Liver (tissue), 9 donors: ENCODE data around the gene WNT2B. TPM values are rescaled to one million over a fixed set of nuclear protein-coding genes. Genes with fewer than 3 reads are reported as not detected.

Experiments used
- DNase-seq: peaks from one replicate; pipeline ENCODE4 v3.0.0-alpha.2; 2017; ENCODE audit warnings: low spot score
- H3K27ac ChIP-seq, 2 donors: one replicate each; pipeline ENCODE4 v1.7.0; 2013; ENCODE audit warnings: inconsistent platforms in 2 of 2, low read length in 2 of 2, control low read depth in 1 of 2, low read depth in 1 of 2, mild to moderate bottlenecking in 1 of 2
- H3K27me3 ChIP-seq, 4 donors: one replicate each; pipeline versions ENCODE4 v1.6.1 to v1.7.0; 2013; ENCODE audit warnings: low read length in 3 of 4, inconsistent platforms in 1 of 4, mild to moderate bottlenecking in 1 of 4, moderate library complexity in 1 of 4; ENCODE audit not compliant: control insufficient read depth in 4 of 4, insufficient read depth in 4 of 4
- H3K36me3 ChIP-seq, 4 donors: one replicate each; pipeline versions ENCODE4 v1.6.1 to v1.7.0; 2013; ENCODE audit warnings: low read length in 3 of 4, mild to moderate bottlenecking in 3 of 4, low read depth in 1 of 4, moderate library complexity in 1 of 4; ENCODE audit not compliant: control insufficient read depth in 4 of 4, insufficient read depth in 3 of 4
- H3K4me1 ChIP-seq, 4 donors: one replicate each; pipeline versions ENCODE4 v1.6.1 to v1.7.0; 2013; ENCODE audit warnings: low read length in 3 of 4, mild to moderate bottlenecking in 3 of 4, moderate library complexity in 1 of 4; ENCODE audit not compliant: control insufficient read depth in 4 of 4, insufficient read depth in 4 of 4
- H3K4me3 ChIP-seq, 3 donors: one replicate each; pipeline versions ENCODE4 v1.6.1 to v1.7.0; 2013; ENCODE audit warnings: low read length in 3 of 3, control low read depth in 1 of 3, low read depth in 1 of 3, mild to moderate bottlenecking in 1 of 3
- H3K9ac ChIP-seq, 2 donors: one replicate each; pipeline ENCODE4 v1.7.0; 2013; ENCODE audit warnings: low read length in 2 of 2, mild to moderate bottlenecking in 2 of 2, moderate library complexity in 2 of 2, control low read depth in 1 of 2, low read depth in 1 of 2
- H3K9me3 ChIP-seq, 4 donors: one replicate each; pipeline versions ENCODE4 v1.6.1 to v1.7.0; 2013; ENCODE audit warnings: low read length in 3 of 4; ENCODE audit not compliant: control insufficient read depth in 4 of 4
- EGR1 ChIP-seq, 2 donors: IDR thresholded peaks; 2 replicates each; pipeline ENCODE4 v1.6.1; 2016 to 2018; ENCODE audit warnings: antibody characterized with exemption in 2 of 2, low read depth in 2 of 2
- FOXA1 ChIP-seq: IDR thresholded peaks from 2 replicates; pipeline ENCODE4 v1.6.1; 2016; ENCODE audit warnings: antibody characterized with exemption
- FOXA2 ChIP-seq: IDR thresholded peaks from 2 replicates; pipeline ENCODE4 v1.6.1; 2016; ENCODE audit warnings: antibody characterized with exemption
- GABPA ChIP-seq, 2 donors: IDR thresholded peaks in 1 of 2; conservative IDR thresholded peaks in 1 of 2; 2 replicates each; pipeline ENCODE4 v1.6.1; 2016; ENCODE audit warnings: antibody characterized with exemption in 2 of 2, mild to moderate bottlenecking in 1 of 2, moderate library complexity in 1 of 2
- HNF4A ChIP-seq, 2 donors: conservative IDR thresholded peaks; 2 replicates each; pipeline ENCODE4 v1.6.1; 2016; ENCODE audit warnings: antibody characterized with exemption in 2 of 2, mild to moderate bottlenecking in 2 of 2
- HNF4G ChIP-seq: IDR thresholded peaks from 2 replicates; pipeline ENCODE4 v1.6.1; 2016; ENCODE audit warnings: antibody characterized with exemption
- JUND ChIP-seq, 2 donors: IDR thresholded peaks; 2 replicates each; pipeline ENCODE4 v1.6.1; 2016; ENCODE audit warnings: antibody characterized with exemption in 2 of 2
- NR2F2 ChIP-seq: IDR thresholded peaks from 2 replicates; pipeline ENCODE4 v1.6.1; 2016; ENCODE audit warnings: antibody characterized with exemption
- RAD21 ChIP-seq, 2 donors: IDR thresholded peaks; 2 replicates each; pipeline ENCODE4 v1.6.1; 2016; ENCODE audit warnings: antibody characterized with exemption in 2 of 2, mild to moderate bottlenecking in 2 of 2
- RXRA ChIP-seq, 2 donors: IDR thresholded peaks; 2 replicates each; pipeline ENCODE4 v1.6.1; 2017 to 2018; ENCODE audit warnings: antibody characterized with exemption in 2 of 2, mild to moderate bottlenecking in 1 of 2
- SP1 ChIP-seq: IDR thresholded peaks from 2 replicates; pipeline ENCODE4 v1.6.1; 2018; ENCODE audit warnings: antibody characterized with exemption, mild to moderate bottlenecking
- TAF1 ChIP-seq: conservative IDR thresholded peaks from 2 replicates; pipeline ENCODE4 v1.6.1; 2016; ENCODE audit warnings: antibody characterized with exemption, mild to moderate bottlenecking
- YY1 ChIP-seq: IDR thresholded peaks from 2 replicates; pipeline ENCODE4 v1.6.1; 2016; ENCODE audit warnings: antibody characterized with exemption, mild to moderate bottlenecking
- WGBS: extraction: QIAGEN DNeasy Blood & Tissue Kit; methylation state at CpG from one replicate; pipeline ENCODE4 v1.1.7; 2013; 5-methylcytosine and 5-hydroxymethylcytosine counted together
- polyA plus RNA-seq, 2 donors: library from polyadenylated mRNA; stranded (reverse) in 1 of 2; unstranded in 1 of 2; fragments of 200-250 nt in 1 of 2; fragments of >200 nt in 1 of 2; fragmentation: Nextera tagmentation in 1 of 2; extraction: Ambion mirVana in 1 of 2; gene quantifications; one replicate each; pipeline versions ENCODE4 v1.2.1 to v1.2.3, GENCODE V29; 2013 to 2015
- total RNA-seq, 2 donors: library from RNA; depleted of rRNA; stranded (reverse); fragments of >200 nt; gene quantifications; one replicate each; pipeline ENCODE4 v1.2.3, GENCODE V29; 2014
- TF ChIP-seq, protein P1 (sequence below): IDR thresholded peaks from 2 replicates; pipeline ENCODE4 v1.6.1; 2016; ENCODE audit warnings: antibody characterized with exemption
- TF ChIP-seq, protein P2 (sequence below): fragments of 150-350 bp; IDR thresholded peaks from 2 replicates; pipeline ENCODE4 v1.5.1; 2017; ENCODE audit warnings: improper control_type of control experiment, low read depth, low read length; ENCODE audit not compliant: missing input control
- TF ChIP-seq, protein P3 (sequence below): IDR thresholded peaks from 2 replicates; pipeline ENCODE4 v1.6.1; 2016; ENCODE audit warnings: antibody characterized with exemption
- TF ChIP-seq, protein P4 (sequence below): IDR thresholded peaks from 2 replicates; pipeline ENCODE4 v1.6.1; 2016; ENCODE audit warnings: antibody characterized with exemption
- TF ChIP-seq, protein P5 (sequence below): IDR thresholded peaks from 2 replicates; pipeline ENCODE4 v1.6.1; 2016; ENCODE audit warnings: antibody characterized with exemption, mild to moderate bottlenecking
- donor health status: healthy.
- donor health status: healthy.
- donor health status: healthy.
- donor health status: healthy.
- donor health status: healthy.

WNT2B gene
- total and polyA plus RNA-seq, 4 donors = 0.07 to 0.92 (median 0.38) TPM

DNA sequence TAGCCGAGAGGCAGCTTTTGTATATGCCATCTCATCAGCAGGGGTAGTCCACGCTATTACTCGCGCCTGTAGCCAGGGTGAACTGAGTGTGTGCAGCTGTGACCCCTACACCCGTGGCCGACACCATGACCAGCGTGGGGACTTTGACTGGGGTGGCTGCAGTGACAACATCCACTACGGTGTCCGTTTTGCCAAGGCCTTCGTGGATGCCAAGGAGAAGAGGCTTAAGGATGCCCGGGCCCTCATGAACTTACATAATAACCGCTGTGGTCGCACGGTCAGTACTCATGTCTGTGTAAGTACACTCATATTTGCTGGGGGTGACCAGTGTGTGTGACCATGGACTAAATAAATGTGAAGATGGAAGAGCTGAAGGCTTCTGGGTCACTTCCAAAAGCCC is 7.4 kb downstream of the WNT2B start:
- DNase-seq = no peak

DNA sequence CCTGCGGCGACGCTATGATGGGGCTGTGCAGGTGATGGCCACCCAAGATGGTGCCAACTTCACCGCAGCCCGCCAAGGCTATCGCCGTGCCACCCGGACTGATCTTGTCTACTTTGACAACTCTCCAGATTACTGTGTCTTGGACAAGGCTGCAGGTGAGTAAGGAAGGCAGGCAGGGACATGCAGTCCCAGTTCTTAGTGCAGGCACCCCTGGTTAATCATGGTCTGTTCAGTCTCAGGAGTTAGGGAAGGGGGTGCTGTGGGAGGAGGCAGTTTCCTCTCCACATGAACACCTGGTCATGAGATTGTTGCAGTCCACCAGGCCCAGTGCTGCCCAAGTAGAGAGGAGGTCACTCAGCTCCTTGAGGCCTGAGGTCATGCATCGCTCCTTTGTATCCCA is 8.5 kb downstream of the WNT2B start:
- Histone ChIP-seq H3K4me1 (no peaks in the 10 kb centered on the region), H3K27ac (no peak overlapping the region), H3K27me3 (no peaks in the 10 kb centered on the region), H3K9me3 (no peaks in the 10 kb centered on the region), H3K9ac (no peak overlapping the region), H3K36me3 (no peaks in the 10 kb centered on the region), H3K4me3 (no peak overlapping the region)
- WGBS = 96% methylated on average over 9 of the region's 9 CpGs
- no peak for DNase-seq
- TF ChIP-seq RAD21 (IDR thresholded peaks at IDR 0.05) (no peak), FOXA1 (no peak), EGR1 (IDR thresholded peaks at IDR 0.05; ENCODE audit: low read depth in 2 of 2) (no peak), YY1 (no peak), JUND (IDR thresholded peaks at IDR 0.05) (no peak), HNF4A (conservative IDR thresholded peaks at IDR 0.05) (no peak), NR2F2 (no peak), TAF1 (no peak), SP1 (no peak), FOXA2 (no peak), RXRA (IDR thresholded peaks at IDR 0.05) (no peak), HNF4G (no peak), GABPA (IDR thresholded peaks at IDR 0.05 in 1 of 2, conservative IDR thresholded peaks at IDR 0.05 in 1 of 2) (no peak)
- TF ChIP-seq, protein P1, sequence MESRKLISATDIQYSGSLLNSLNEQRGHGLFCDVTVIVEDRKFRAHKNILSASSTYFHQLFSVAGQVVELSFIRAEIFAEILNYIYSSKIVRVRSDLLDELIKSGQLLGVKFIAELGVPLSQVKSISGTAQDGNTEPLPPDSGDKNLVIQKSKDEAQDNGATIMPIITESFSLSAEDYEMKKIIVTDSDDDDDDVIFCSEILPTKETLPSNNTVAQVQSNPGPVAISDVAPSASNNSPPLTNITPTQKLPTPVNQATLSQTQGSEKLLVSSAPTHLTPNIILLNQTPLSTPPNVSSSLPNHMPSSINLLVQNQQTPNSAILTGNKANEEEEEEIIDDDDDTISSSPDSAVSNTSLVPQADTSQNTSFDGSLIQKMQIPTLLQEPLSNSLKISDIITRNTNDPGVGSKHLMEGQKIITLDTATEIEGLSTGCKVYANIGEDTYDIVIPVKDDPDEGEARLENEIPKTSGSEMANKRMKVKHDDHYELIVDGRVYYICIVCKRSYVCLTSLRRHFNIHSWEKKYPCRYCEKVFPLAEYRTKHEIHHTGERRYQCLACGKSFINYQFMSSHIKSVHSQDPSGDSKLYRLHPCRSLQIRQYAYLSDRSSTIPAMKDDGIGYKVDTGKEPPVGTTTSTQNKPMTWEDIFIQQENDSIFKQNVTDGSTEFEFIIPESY = no peak
- TF ChIP-seq, protein P2, sequence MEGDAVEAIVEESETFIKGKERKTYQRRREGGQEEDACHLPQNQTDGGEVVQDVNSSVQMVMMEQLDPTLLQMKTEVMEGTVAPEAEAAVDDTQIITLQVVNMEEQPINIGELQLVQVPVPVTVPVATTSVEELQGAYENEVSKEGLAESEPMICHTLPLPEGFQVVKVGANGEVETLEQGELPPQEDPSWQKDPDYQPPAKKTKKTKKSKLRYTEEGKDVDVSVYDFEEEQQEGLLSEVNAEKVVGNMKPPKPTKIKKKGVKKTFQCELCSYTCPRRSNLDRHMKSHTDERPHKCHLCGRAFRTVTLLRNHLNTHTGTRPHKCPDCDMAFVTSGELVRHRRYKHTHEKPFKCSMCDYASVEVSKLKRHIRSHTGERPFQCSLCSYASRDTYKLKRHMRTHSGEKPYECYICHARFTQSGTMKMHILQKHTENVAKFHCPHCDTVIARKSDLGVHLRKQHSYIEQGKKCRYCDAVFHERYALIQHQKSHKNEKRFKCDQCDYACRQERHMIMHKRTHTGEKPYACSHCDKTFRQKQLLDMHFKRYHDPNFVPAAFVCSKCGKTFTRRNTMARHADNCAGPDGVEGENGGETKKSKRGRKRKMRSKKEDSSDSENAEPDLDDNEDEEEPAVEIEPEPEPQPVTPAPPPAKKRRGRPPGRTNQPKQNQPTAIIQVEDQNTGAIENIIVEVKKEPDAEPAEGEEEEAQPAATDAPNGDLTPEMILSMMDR = no peak
- TF ChIP-seq, protein P3, sequence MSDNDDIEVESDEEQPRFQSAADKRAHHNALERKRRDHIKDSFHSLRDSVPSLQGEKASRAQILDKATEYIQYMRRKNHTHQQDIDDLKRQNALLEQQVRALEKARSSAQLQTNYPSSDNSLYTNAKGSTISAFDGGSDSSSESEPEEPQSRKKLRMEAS = no peak
- TF ChIP-seq, protein P4, sequence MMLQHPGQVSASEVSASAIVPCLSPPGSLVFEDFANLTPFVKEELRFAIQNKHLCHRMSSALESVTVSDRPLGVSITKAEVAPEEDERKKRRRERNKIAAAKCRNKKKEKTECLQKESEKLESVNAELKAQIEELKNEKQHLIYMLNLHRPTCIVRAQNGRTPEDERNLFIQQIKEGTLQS = no peak
- TF ChIP-seq, protein P5, sequence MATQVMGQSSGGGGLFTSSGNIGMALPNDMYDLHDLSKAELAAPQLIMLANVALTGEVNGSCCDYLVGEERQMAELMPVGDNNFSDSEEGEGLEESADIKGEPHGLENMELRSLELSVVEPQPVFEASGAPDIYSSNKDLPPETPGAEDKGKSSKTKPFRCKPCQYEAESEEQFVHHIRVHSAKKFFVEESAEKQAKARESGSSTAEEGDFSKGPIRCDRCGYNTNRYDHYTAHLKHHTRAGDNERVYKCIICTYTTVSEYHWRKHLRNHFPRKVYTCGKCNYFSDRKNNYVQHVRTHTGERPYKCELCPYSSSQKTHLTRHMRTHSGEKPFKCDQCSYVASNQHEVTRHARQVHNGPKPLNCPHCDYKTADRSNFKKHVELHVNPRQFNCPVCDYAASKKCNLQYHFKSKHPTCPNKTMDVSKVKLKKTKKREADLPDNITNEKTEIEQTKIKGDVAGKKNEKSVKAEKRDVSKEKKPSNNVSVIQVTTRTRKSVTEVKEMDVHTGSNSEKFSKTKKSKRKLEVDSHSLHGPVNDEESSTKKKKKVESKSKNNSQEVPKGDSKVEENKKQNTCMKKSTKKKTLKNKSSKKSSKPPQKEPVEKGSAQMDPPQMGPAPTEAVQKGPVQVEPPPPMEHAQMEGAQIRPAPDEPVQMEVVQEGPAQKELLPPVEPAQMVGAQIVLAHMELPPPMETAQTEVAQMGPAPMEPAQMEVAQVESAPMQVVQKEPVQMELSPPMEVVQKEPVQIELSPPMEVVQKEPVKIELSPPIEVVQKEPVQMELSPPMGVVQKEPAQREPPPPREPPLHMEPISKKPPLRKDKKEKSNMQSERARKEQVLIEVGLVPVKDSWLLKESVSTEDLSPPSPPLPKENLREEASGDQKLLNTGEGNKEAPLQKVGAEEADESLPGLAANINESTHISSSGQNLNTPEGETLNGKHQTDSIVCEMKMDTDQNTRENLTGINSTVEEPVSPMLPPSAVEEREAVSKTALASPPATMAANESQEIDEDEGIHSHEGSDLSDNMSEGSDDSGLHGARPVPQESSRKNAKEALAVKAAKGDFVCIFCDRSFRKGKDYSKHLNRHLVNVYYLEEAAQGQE = no peak

More for the DNA sequence above, 7.4 kb downstream of the WNT2B start:
- no peak overlapping the region for H3K9ac ChIP-seq
- TF ChIP-seq HNF4A (conservative IDR thresholded peaks at IDR 0.05) (no peak), JUND (IDR thresholded peaks at IDR 0.05) (no peak), FOXA2 (no peak), NR2F2 (no peak)
- TF ChIP-seq, protein P4 = no peak
- TF ChIP-seq, protein P5 = no peak
- H3K36me3 ChIP-seq = no peaks in the 10 kb centered on the region
- H3K4me3 ChIP-seq = no peak overlapping the region
- H3K9me3 ChIP-seq = no peaks in the 10 kb centered on the region
- H3K4me1 ChIP-seq = no peaks in the 10 kb centered on the region
- WGBS = 96% methylated on average over 14 of the region's 14 CpGs
- no peaks in the 10 kb centered on the region for H3K27me3 ChIP-seq
- H3K27ac ChIP-seq = no peak overlapping the region
